ENCODE measurements around the gene SUPT20HL1.
"Not testable (repeated sequence)": the region's sequence is repeated elsewhere in the genome, so short reads cannot be mapped to it uniquely, and the experiment has no call there.

DNA sequence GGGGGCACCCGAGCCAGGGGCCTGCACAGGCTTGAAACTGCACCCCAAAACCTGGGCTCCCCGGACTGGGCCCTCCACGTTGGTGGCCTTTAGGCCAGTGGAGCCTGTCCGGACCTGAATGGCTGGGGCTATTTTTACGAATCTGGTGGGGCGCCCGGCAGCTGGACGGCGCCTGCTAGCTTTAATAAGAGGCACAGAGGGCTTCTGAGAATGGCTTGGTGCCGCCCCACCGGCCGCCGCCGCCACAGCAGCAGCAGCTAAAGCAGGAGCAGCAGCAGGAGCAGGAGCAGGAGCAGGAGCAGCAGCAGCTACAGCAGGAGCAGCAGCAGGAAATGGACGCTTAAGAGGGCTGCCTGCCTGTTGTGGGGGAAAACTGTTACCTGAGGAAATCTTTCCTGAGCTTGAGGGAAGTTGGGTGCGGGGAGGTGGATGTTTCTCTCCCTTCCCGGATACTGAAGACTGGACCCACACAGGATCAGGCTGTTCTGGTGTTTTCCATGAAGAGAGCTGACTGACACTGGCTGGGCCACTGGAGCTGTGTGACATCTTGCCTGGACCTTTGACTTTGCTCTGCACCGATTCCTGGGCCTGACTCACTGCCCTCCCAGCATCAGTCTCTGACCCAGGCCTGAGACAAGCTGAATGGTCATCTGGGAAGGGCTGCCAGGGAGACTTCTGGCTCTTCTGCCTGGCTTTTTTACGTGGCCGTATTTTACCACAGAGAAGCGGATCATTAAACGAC is 48.8 kb upstream of the SUPT20HL1 start:
- TF ChIP-seq JUN (CRISPR knock-in tag; IDR thresholded peaks at IDR 0.05); NR1H2 (CRISPR knock-in tag; IDR thresholded peaks at IDR 0.05); MXD4 (CRISPR knock-in tag; IDR thresholded peaks at IDR 0.05; ENCODE audit: borderline replicate concordance); HMGA2 (CRISPR knock-in tag; IDR thresholded peaks at IDR 0.05): not testable (repeated sequence)
- TF ChIP-seq, protein P1, sequence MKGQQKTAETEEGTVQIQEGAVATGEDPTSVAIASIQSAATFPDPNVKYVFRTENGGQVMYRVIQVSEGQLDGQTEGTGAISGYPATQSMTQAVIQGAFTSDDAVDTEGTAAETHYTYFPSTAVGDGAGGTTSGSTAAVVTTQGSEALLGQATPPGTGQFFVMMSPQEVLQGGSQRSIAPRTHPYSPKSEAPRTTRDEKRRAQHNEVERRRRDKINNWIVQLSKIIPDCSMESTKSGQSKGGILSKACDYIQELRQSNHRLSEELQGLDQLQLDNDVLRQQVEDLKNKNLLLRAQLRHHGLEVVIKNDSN (CRISPR knock-in tag; IDR thresholded peaks at IDR 0.05) = not testable (repeated sequence)
- TF ChIP-seq, protein P2, sequence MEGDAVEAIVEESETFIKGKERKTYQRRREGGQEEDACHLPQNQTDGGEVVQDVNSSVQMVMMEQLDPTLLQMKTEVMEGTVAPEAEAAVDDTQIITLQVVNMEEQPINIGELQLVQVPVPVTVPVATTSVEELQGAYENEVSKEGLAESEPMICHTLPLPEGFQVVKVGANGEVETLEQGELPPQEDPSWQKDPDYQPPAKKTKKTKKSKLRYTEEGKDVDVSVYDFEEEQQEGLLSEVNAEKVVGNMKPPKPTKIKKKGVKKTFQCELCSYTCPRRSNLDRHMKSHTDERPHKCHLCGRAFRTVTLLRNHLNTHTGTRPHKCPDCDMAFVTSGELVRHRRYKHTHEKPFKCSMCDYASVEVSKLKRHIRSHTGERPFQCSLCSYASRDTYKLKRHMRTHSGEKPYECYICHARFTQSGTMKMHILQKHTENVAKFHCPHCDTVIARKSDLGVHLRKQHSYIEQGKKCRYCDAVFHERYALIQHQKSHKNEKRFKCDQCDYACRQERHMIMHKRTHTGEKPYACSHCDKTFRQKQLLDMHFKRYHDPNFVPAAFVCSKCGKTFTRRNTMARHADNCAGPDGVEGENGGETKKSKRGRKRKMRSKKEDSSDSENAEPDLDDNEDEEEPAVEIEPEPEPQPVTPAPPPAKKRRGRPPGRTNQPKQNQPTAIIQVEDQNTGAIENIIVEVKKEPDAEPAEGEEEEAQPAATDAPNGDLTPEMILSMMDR (IDR thresholded peaks at IDR 0.05) = not testable (repeated sequence)
- TF ChIP-seq, protein P3, sequence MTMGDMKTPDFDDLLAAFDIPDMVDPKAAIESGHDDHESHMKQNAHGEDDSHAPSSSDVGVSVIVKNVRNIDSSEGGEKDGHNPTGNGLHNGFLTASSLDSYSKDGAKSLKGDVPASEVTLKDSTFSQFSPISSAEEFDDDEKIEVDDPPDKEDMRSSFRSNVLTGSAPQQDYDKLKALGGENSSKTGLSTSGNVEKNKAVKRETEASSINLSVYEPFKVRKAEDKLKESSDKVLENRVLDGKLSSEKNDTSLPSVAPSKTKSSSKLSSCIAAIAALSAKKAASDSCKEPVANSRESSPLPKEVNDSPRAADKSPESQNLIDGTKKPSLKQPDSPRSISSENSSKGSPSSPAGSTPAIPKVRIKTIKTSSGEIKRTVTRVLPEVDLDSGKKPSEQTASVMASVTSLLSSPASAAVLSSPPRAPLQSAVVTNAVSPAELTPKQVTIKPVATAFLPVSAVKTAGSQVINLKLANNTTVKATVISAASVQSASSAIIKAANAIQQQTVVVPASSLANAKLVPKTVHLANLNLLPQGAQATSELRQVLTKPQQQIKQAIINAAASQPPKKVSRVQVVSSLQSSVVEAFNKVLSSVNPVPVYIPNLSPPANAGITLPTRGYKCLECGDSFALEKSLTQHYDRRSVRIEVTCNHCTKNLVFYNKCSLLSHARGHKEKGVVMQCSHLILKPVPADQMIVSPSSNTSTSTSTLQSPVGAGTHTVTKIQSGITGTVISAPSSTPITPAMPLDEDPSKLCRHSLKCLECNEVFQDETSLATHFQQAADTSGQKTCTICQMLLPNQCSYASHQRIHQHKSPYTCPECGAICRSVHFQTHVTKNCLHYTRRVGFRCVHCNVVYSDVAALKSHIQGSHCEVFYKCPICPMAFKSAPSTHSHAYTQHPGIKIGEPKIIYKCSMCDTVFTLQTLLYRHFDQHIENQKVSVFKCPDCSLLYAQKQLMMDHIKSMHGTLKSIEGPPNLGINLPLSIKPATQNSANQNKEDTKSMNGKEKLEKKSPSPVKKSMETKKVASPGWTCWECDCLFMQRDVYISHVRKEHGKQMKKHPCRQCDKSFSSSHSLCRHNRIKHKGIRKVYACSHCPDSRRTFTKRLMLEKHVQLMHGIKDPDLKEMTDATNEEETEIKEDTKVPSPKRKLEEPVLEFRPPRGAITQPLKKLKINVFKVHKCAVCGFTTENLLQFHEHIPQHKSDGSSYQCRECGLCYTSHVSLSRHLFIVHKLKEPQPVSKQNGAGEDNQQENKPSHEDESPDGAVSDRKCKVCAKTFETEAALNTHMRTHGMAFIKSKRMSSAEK (CRISPR knock-in tag; IDR thresholded peaks at IDR 0.05; ENCODE audit: borderline replicate concordance) = not testable (repeated sequence)
- TF ChIP-seq, protein P4, sequence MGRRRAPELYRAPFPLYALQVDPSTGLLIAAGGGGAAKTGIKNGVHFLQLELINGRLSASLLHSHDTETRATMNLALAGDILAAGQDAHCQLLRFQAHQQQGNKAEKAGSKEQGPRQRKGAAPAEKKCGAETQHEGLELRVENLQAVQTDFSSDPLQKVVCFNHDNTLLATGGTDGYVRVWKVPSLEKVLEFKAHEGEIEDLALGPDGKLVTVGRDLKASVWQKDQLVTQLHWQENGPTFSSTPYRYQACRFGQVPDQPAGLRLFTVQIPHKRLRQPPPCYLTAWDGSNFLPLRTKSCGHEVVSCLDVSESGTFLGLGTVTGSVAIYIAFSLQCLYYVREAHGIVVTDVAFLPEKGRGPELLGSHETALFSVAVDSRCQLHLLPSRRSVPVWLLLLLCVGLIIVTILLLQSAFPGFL (CRISPR knock-in tag; IDR thresholded peaks at IDR 0.05; ENCODE audit: borderline replicate concordance) = not testable (repeated sequence)
